Measurements from ENCODE around the gene CRNKL1.

Gene CRNKL1

DNA sequence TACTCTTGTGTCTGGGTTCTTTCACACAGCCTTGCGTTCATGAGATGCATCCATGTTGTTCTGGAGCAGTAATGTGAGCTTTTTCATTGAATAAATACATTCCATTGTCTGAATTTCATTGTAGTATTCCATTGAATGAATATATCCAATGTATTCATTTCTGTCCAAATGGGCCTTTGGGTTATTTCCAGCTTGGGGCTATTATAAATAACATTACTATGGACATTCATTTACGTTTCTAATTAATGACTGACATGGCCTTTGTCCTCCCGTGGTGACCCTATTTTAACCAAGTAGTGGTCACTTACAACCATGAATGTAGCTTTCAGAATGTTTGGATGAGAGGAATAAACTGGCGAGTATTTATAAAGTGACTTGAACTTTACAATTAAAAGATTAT, 65.2 kb downstream of the CRNKL1 start:
- Histone ChIP-seq H3K4me2 (ENCODE audit: low read depth, low read length, poor library complexity, severe bottlenecking) (no peak overlapping the region), H4K20me1 (ENCODE audit: low read depth, low read length) (no peaks in the 10 kb centered on the region)

DNA sequence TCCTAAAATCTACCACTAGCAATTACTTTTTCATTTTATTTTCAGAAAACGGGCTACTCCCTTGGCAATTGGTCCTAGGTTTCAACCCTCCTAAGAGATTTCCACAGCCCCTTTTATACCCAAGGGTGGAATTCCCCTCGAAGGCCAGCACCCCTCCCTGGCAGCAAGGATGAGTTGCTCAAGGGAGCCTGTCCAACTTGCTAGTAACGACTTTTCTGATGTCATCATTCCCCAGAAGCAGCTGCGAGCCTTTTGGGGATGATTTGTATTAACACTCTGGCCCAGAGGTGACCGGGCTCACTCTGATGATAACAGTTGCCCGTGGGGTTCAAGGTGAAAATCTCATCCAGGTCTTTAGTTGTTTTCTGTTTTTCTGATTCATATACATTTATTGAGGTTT, 65.8 kb downstream of the CRNKL1 start:
- H3K79me2 ChIP-seq (ENCODE audit: insufficient read depth, low read length): no peaks in the 10 kb centered on the region
- H3K9me3 ChIP-seq (ENCODE audit: insufficient read depth, low read length): no peaks in the 10 kb centered on the region
- H3K9me2 ChIP-seq (replicated peaks; ENCODE audit: insufficient read depth, low read length): no peaks in the 10 kb centered on the region
- H3K4me3 ChIP-seq (ENCODE audit: insufficient read depth, low read length, poor library complexity, severe bottlenecking): no peak overlapping the region
- H3K27me3 ChIP-seq (ENCODE audit: low read length): no peaks in the 10 kb centered on the region
- no peaks in the 10 kb centered on the region for H3F3A ChIP-seq (ENCODE audit: insufficient read depth)
- H3K9ac ChIP-seq (ENCODE audit: low read length): no peak overlapping the region
- no peaks in the 10 kb centered on the region for H4K20me1 ChIP-seq (ENCODE audit: low read depth, low read length)
- no peaks in the 10 kb centered on the region for H3K36me3 ChIP-seq (ENCODE audit: low read length)
- no peak for TF ChIP-seq EZH2phosphoT487 (conservative IDR thresholded peaks at IDR 0.05; ENCODE audit: low read length)
- TF ChIP-seq, protein P1, sequence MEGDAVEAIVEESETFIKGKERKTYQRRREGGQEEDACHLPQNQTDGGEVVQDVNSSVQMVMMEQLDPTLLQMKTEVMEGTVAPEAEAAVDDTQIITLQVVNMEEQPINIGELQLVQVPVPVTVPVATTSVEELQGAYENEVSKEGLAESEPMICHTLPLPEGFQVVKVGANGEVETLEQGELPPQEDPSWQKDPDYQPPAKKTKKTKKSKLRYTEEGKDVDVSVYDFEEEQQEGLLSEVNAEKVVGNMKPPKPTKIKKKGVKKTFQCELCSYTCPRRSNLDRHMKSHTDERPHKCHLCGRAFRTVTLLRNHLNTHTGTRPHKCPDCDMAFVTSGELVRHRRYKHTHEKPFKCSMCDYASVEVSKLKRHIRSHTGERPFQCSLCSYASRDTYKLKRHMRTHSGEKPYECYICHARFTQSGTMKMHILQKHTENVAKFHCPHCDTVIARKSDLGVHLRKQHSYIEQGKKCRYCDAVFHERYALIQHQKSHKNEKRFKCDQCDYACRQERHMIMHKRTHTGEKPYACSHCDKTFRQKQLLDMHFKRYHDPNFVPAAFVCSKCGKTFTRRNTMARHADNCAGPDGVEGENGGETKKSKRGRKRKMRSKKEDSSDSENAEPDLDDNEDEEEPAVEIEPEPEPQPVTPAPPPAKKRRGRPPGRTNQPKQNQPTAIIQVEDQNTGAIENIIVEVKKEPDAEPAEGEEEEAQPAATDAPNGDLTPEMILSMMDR (IDR thresholded peaks at IDR 0.05; ENCODE audit: insufficient read depth, low read length, poor library complexity, severe bottlenecking): no peak
- no peak overlapping the region for H2AFZ ChIP-seq (ENCODE audit: low read depth, low read length, severe bottlenecking)
- H3K27ac ChIP-seq (ENCODE audit: low read depth, low read length): no peak overlapping the region
- no peak overlapping the region for H3K4me2 ChIP-seq (ENCODE audit: low read depth, low read length, poor library complexity, severe bottlenecking)

More for the DNA sequence above, 65.2 kb downstream of the CRNKL1 start:
- no peak for TF ChIP-seq EZH2phosphoT487 (conservative IDR thresholded peaks at IDR 0.05; ENCODE audit: low read length)
- TF ChIP-seq, protein P1 (IDR thresholded peaks at IDR 0.05; ENCODE audit: insufficient read depth, low read length, poor library complexity, severe bottlenecking): no peak
- no peak overlapping the region for H2AFZ ChIP-seq (ENCODE audit: low read depth, low read length, severe bottlenecking)
- H3K9me2 ChIP-seq (replicated peaks; ENCODE audit: insufficient read depth, low read length): no peaks in the 10 kb centered on the region
- H3K4me3 ChIP-seq (ENCODE audit: insufficient read depth, low read length, poor library complexity, severe bottlenecking): no peak overlapping the region
- H3F3A ChIP-seq (ENCODE audit: insufficient read depth): no peaks in the 10 kb centered on the region
- no peak overlapping the region for H3K9ac ChIP-seq (ENCODE audit: low read length)
- H3K27ac ChIP-seq (ENCODE audit: low read depth, low read length): no peak overlapping the region
- no peaks in the 10 kb centered on the region for H3K27me3 ChIP-seq (ENCODE audit: low read length)
- no peaks in the 10 kb centered on the region for H3K9me3 ChIP-seq (ENCODE audit: insufficient read depth, low read length)
- H3K79me2 ChIP-seq (ENCODE audit: insufficient read depth, low read length): no peaks in the 10 kb centered on the region
- no peaks in the 10 kb centered on the region for H3K36me3 ChIP-seq (ENCODE audit: low read length)
